ENCODE measurements around the gene NPFFR1. TPM values are rescaled to one million over a fixed set of nuclear protein-coding genes. Genes with fewer than 3 reads are reported as not detected.
"Not testable (repeated sequence)": the region's sequence is repeated elsewhere in the genome, so short reads cannot be mapped to it uniquely, and the experiment has no call there.

Gene NPFFR1
- total RNA-seq, 4 donors from 2014 or later, result not detected

DNA sequence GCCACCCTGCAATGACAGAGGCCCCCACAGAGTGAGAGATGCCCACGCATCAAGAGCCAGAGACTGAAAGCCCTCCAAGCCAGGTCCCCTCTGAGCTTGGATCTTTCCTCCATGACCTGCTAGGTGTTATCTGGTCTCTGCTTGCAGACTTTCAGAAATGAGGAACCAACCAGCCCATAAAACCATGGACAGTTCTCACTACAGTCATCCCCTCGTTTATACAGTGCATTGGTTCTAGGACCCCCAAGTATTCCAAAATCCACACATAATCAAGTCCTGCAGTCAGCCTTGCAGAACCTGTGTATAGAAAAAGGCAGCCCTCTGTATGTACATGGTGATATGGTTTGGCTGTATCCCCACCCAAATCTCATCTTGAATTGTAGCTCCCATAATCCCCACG, 23.1 kb downstream of the NPFFR1 start:
- no peak overlapping the region for H3K4me3 ChIP-seq
- no peak overlapping the region for H3K27ac ChIP-seq (replicated peaks in 1 of 4)
- H3K27me3 ChIP-seq, result peaks cover 0 to 47% (median 6%) of the 10 kb centered on the region in 4 donors
- DNase-seq (ENCODE audit: extremely low spot score), result no peak
- intact Hi-C loops (cut with DNase I), result no loop called here
- H3K4me1 ChIP-seq, result peaks cover 0 to 3% (median 1%) of the 10 kb centered on the region in 4 donors
- WGBS, result 85% methylated on average over 2 of the region's 3 CpGs
- no peaks in the 10 kb centered on the region for H3K9me3 ChIP-seq
- no peaks in the 10 kb centered on the region for H3K36me3 ChIP-seq
- TF ChIP-seq EP300 (IDR thresholded peaks at IDR 0.05) (no peak), POLR2A (IDR thresholded peaks at IDR 0.05; ENCODE audit: low read depth) (no peak), POLR2AphosphoS5 (IDR thresholded peaks at IDR 0.05) (no peak)
- TF ChIP-seq, protein P1, sequence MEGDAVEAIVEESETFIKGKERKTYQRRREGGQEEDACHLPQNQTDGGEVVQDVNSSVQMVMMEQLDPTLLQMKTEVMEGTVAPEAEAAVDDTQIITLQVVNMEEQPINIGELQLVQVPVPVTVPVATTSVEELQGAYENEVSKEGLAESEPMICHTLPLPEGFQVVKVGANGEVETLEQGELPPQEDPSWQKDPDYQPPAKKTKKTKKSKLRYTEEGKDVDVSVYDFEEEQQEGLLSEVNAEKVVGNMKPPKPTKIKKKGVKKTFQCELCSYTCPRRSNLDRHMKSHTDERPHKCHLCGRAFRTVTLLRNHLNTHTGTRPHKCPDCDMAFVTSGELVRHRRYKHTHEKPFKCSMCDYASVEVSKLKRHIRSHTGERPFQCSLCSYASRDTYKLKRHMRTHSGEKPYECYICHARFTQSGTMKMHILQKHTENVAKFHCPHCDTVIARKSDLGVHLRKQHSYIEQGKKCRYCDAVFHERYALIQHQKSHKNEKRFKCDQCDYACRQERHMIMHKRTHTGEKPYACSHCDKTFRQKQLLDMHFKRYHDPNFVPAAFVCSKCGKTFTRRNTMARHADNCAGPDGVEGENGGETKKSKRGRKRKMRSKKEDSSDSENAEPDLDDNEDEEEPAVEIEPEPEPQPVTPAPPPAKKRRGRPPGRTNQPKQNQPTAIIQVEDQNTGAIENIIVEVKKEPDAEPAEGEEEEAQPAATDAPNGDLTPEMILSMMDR (IDR thresholded peaks at IDR 0.05), result no peak

DNA sequence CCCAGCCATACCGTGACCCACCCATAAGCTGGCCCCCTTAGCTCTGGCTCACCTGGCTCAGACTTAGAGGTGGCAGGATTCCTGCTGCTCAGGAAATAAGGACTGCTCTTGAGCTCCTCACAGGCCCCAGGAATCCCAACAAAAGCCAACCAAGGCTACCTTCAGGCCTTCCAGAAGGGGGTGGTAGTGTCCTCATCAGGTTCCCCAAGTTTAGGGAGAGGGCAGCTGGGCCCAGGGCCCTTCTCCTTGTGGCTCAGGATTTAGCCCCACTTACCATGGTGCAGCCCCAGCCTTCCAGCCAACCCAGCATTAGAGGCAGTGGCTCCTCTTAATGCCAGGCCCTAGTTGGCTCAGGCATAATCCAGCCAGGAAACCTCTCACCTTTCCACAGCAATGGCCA, 23.5 kb downstream of the NPFFR1 start:
- H3K36me3 ChIP-seq, result no peaks in the 10 kb centered on the region
- intact Hi-C loops (cut with DNase I), result no loop called here
- peaks cover 4 to 7% (median 6%) of the 10 kb centered on the region in 4 donors for H3K4me1 ChIP-seq
- no peak for DNase-seq (ENCODE audit: extremely low spot score)
- H3K4me3 ChIP-seq, result no peak overlapping the region
- TF ChIP-seq, protein P1 (IDR thresholded peaks at IDR 0.05), result no peak
- TF ChIP-seq POLR2AphosphoS5 (IDR thresholded peaks at IDR 0.05) (no peak), EP300 (IDR thresholded peaks at IDR 0.05) (no peak), POLR2A (IDR thresholded peaks at IDR 0.05; ENCODE audit: low read depth) (no peak)
- H3K27me3 ChIP-seq, result peaks cover 2 to 52% (median 10%) of the 10 kb centered on the region in 4 donors
- WGBS, result 67% methylated on average over 1 of the region's 1 CpG
- no peaks in the 10 kb centered on the region for H3K9me3 ChIP-seq
- H3K27ac ChIP-seq (replicated peaks in 1 of 4), result no peak overlapping the region

DNA sequence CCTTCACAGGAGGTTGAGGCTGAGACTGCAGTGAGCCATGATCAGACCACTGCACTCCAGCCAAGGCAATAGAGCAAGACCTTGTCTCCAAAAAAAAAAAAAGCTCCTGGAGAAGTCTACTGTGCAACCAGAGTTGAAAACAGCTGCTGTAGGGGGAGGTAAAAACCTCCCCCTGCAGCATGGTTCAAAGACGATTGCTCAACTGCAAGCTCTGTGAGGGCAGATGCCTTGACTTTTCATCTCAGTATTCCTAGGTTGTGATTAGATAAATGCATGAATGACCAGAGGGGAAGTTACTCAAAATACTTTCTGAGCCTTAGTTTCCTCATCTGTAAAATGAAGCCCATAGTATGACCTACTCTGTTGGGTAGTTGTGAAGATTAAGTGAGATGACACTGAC, 25.6 kb downstream of the NPFFR1 start:
- Histone ChIP-seq H3K9me3 (no peaks in the 10 kb centered on the region), H3K27me3 (peaks cover 5 to 70% (median 19%) of the 10 kb centered on the region in 4 donors), H3K4me3 (no peak overlapping the region), H3K36me3 (no peaks in the 10 kb centered on the region), H3K4me1 (peaks cover 5 to 12% (median 10%) of the 10 kb centered on the region in 4 donors), H3K27ac (replicated peaks in 1 of 4) (no peak overlapping the region)
- no peak for DNase-seq (ENCODE audit: extremely low spot score)
- TF ChIP-seq, protein P1 (IDR thresholded peaks at IDR 0.05), result no peak
- TF ChIP-seq POLR2A (IDR thresholded peaks at IDR 0.05; ENCODE audit: low read depth) (no peak), POLR2AphosphoS5 (IDR thresholded peaks at IDR 0.05) (no peak)
- intact Hi-C loops (cut with DNase I), result no loop called here
- 79% methylated on average over 1 of the region's 1 CpG for WGBS

DNA sequence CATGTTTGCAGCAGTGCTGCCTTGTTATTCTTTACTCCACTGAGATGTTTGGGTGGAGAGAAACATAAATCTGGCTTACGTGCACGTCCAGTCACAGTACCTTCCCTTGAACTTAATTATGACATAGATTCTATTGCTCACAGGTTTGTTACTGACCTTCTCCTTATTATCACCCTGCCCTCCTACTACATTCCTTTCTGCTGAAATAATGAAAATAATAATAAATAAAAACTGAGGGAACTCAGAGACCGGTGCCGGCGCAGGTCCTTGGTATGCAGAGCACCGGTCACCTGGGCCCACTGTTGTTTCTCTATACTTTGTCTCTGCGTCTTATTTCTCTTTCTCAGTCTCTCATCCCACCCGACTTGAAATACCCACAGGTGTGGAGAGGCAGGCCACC, 26.0 kb downstream of the NPFFR1 start:
- peaks cover 5 to 70% (median 19%) of the 10 kb centered on the region in 4 donors for H3K27me3 ChIP-seq
- intact Hi-C loops (cut with DNase I); H3K9me3 ChIP-seq; H3K27ac ChIP-seq (replicated peaks in 1 of 4); DNase-seq (ENCODE audit: extremely low spot score); H3K36me3 ChIP-seq; H3K4me3 ChIP-seq: not testable (repeated sequence)
- peaks cover 5 to 12% (median 10%) of the 10 kb centered on the region in 4 donors for H3K4me1 ChIP-seq
- 91% methylated on average over 8 of the region's 8 CpGs for WGBS

DNA sequence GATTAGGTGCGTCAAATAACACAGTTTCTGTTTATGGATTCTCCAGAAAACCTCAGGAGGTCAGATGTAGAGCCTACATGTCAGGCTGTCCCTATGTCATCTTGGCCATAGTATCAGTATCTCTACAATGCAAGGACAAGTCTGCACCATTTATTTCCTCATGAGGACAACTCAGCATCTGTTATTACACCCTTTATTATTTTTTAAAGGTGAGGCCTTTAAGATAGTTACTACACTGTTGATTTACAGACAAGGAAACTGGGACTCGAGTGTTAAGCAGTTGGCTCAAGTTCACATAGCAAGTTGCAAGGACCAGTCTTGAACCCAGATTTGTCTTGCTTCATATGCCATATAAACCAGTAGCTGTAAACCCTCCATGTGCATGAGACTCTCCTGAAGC, 27.3 kb downstream of the NPFFR1 start:
- TF ChIP-seq EP300 (IDR thresholded peaks at IDR 0.05), result no peak
- no peak for TF ChIP-seq POLR2AphosphoS5 (IDR thresholded peaks at IDR 0.05)
- TF ChIP-seq POLR2A (IDR thresholded peaks at IDR 0.05; ENCODE audit: low read depth), result no peak
- TF ChIP-seq, protein P1 (IDR thresholded peaks at IDR 0.05), result no peak
- Histone ChIP-seq H3K4me1 (peaks cover 5 to 12% (median 10%) of the 10 kb centered on the region in 4 donors), H3K27me3 (peaks cover 5 to 66% (median 19%) of the 10 kb centered on the region in 4 donors), H3K9me3 (no peaks in the 10 kb centered on the region), H3K27ac (replicated peaks in 1 of 4) (no peak overlapping the region), H3K36me3 (no peaks in the 10 kb centered on the region), H3K4me3 (no peak overlapping the region)
- intact Hi-C loops (cut with DNase I), result no loop called here
- DNase-seq (ENCODE audit: extremely low spot score), result no peak
- 85% methylated on average over 2 of the region's 2 CpGs for WGBS

Measured in esophagus muscularis mucosa (tissue), 4 donors.